Keratinocyte (primary cell): Measurements from ENCODE around the gene PARD3. TPM values are rescaled to one million over a fixed set of nuclear protein-coding genes. Genes with fewer than 3 reads are reported as not detected.

Experiments
- DNase-seq: peaks from one replicate; pipeline ENCODE4 v3.0.0-alpha.2; 2011; ENCODE audit warnings: low read depth, missing footprints, low spot score
- FAIRE-seq: peaks from 2 replicates; lab custom pipeline; 2011; peaks lifted over from hg19 to GRCh38; lab: Jason Lieb, UNC
- H2AFZ ChIP-seq: 2 replicates; pipeline ENCODE4 v1.6.0; 2012; ENCODE audit warnings: low read length, control low read depth, inconsistent platforms; ENCODE audit not compliant: control insufficient read depth
- H3K27ac ChIP-seq: 2 replicates; pipeline ENCODE4 v1.5.1; 2011; ENCODE audit warnings: low read length; ENCODE audit not compliant: control insufficient read depth, insufficient read depth
- H3K27me3 ChIP-seq: 3 replicates; pipeline ENCODE4 v1.6.0; 2011; ENCODE audit warnings: low read length; ENCODE audit not compliant: control insufficient read depth, insufficient read depth; ENCODE audit errors: extremely low read depth
- H3K36me3 ChIP-seq, 2 experiments: 2 replicates in 1 of 2; 3 replicates in 1 of 2; pipeline ENCODE4 v1.5.1; 2011; ENCODE audit warnings: low read length in 2 of 2, mild to moderate bottlenecking in 1 of 2; ENCODE audit not compliant: control insufficient read depth in 2 of 2, insufficient read depth in 2 of 2; ENCODE audit errors: extremely low read depth in 1 of 2
- H3K4me1 ChIP-seq: 3 replicates; pipeline ENCODE4 v1.5.1; 2011; ENCODE audit warnings: low read length; ENCODE audit not compliant: control insufficient read depth, insufficient read depth; ENCODE audit errors: extremely low read depth
- H3K4me2 ChIP-seq: 3 replicates; pipeline ENCODE4 v1.6.0; 2011; ENCODE audit warnings: low read depth, low read length; ENCODE audit not compliant: control insufficient read depth, insufficient read depth; ENCODE audit errors: extremely low read depth
- H3K4me3 ChIP-seq, 3 experiments: fragments of 200-600 bp in 1 of 3; sonication (generic) in 1 of 3; 2 replicates in 2 of 3; 3 replicates in 1 of 3; pipeline ENCODE4 v1.5.1; 2011 to 2016; ENCODE audit warnings: low read length in 3 of 3, mild to moderate bottlenecking in 3 of 3, control low read depth in 2 of 3, inconsistent platforms in 1 of 3, low read depth in 1 of 3, mixed read lengths in 1 of 3, mixed run types in 1 of 3, moderate library complexity in 1 of 3; ENCODE audit not compliant: control insufficient read depth in 2 of 3, insufficient read depth in 2 of 3; ENCODE audit errors: extremely low read depth in 1 of 3
- H3K79me2 ChIP-seq: 2 replicates; pipeline ENCODE4 v1.6.0; 2012; ENCODE audit warnings: low read length; ENCODE audit not compliant: control insufficient read depth, insufficient read depth
- H3K9ac ChIP-seq: 3 replicates; pipeline ENCODE4 v1.6.0; 2011; ENCODE audit warnings: low read length; ENCODE audit not compliant: control insufficient read depth, insufficient read depth; ENCODE audit errors: extremely low read depth
- H3K9me1 ChIP-seq: 3 replicates; pipeline ENCODE4 v1.6.0; 2011; ENCODE audit warnings: low read length; ENCODE audit not compliant: control insufficient read depth, insufficient read depth; ENCODE audit errors: extremely low read depth
- H3K9me3 ChIP-seq: 2 replicates; pipeline ENCODE4 v1.5.1; 2012; ENCODE audit warnings: low read depth, low read length; ENCODE audit not compliant: control insufficient read depth
- H4K20me1 ChIP-seq: 3 replicates; pipeline ENCODE4 v1.6.0; 2011; ENCODE audit warnings: low read length; ENCODE audit not compliant: control insufficient read depth, insufficient read depth; ENCODE audit errors: extremely low read depth
- EZH2 ChIP-seq: IDR thresholded peaks from one replicate; pipeline ENCODE4 v1.6.1; 2012; ENCODE audit warnings: inconsistent platforms, mild to moderate bottlenecking, low read length, moderate library complexity
- dilution Hi-C: fragments of 300-500 bp; cut with MboI; formaldehyde crosslinking; loops from one replicate; pipeline ENCODE4 v1.7.0; 2020; ENCODE audit warnings: low sequenced_read_pairs; ENCODE audit not compliant: extremely low pct_ligation_motif_present
- polyA plus RNA-seq, 5 experiments: library from polyadenylated mRNA; depleted of rRNA in 3 of 5; stranded (reverse) in 3 of 5; stranded (forward) in 1 of 5; unstranded in 1 of 5; fragments of >200 nt; gene quantifications; 1 replicate in 1 of 5; 2 replicates in 3 of 5; 3 replicates in 1 of 5; pipeline versions ENCODE4 v1.2.1 to v1.2.3, GENCODE V29; 2011 to 2012; ENCODE audit warnings: missing spikeins in 2 of 5, low read depth in 1 of 5, low replicate concordance in 1 of 5
- TF ChIP-seq, protein P1 (sequence below), 3 experiments: IDR thresholded peaks in 1 of 3; conservative IDR thresholded peaks in 1 of 3; optimal IDR thresholded peaks in 1 of 3; 2 replicates in 2 of 3; 3 replicates in 1 of 3; pipeline versions ENCODE3 to v1.5.1; 2011; ENCODE audit warnings: low read length in 3 of 3, mild to moderate bottlenecking in 3 of 3, moderate library complexity in 2 of 3, control low read depth in 1 of 3, inconsistent platforms in 1 of 3; ENCODE audit not compliant: insufficient read depth in 2 of 3; ENCODE audit errors: extremely low read depth in 1 of 3

PARD3 gene
- polyA plus RNA-seq, 1 donor (not counting 4 experiments of a cell fraction or from before 2014, with no cell fraction given) = 46.4 TPM

DNA sequence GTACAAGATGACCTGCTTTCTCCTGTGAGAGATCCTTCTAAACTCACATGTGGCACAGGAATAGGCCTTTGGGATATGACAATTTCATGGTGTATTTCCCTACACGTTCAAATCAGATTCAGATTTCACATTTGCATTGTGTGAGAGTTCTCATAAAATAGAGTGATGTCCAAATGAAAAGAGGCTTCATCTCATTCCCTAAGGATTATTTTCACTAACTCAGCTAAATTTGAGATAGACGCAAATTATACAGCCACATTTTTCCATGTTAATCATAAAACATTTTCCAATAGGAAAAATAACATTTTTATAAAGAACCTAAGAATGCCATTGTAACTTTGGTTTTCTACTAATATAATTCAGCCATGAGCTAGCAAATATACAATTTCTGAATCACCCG, 35.5 kb upstream of the PARD3 start:
- FAIRE-seq (no peak), DNase-seq (no peak)
- dilution Hi-C loops = no loop called here

DNA sequence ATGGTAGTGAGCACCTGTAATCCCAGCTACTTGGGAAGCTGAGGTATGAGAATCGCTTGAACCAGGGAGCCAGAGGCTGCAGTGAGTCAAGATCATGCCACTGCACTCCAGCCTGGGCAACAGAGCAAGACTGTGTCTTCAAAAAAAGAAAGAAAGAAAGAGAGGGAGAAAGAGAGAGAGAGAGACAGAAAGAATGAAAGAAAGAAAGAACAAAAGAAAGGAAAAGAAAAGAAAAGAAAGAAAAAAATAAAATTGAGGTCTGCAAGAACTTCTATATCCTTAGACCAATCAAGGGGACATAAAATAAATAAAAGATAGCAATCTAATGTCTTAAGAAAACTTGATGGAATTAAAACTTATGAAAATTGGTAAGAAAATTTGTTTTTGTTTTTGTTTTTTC, 34.9 kb upstream of the PARD3 start:
- Histone ChIP-seq H3K27me3 (no peaks in the 10 kb centered on the region), H3K4me2 (no peak overlapping the region), H3K27ac (no peak overlapping the region), H3K36me3 (no peaks in the 10 kb centered on the region), H3K4me1 (peaks cover 5% of the 10 kb centered on the region), H2AFZ (no peak overlapping the region), H4K20me1 (no peaks in the 10 kb centered on the region), H3K9me3 (no peaks in the 10 kb centered on the region), H3K9ac (no peak overlapping the region), H3K9me1 (no peaks in the 10 kb centered on the region), H3K79me2 (no peaks in the 10 kb centered on the region), H3K4me3 (no peak overlapping the region)
- DNase-seq (no peak), FAIRE-seq (no peak)
- dilution Hi-C loops = no loop called here
- TF ChIP-seq, protein P1, sequence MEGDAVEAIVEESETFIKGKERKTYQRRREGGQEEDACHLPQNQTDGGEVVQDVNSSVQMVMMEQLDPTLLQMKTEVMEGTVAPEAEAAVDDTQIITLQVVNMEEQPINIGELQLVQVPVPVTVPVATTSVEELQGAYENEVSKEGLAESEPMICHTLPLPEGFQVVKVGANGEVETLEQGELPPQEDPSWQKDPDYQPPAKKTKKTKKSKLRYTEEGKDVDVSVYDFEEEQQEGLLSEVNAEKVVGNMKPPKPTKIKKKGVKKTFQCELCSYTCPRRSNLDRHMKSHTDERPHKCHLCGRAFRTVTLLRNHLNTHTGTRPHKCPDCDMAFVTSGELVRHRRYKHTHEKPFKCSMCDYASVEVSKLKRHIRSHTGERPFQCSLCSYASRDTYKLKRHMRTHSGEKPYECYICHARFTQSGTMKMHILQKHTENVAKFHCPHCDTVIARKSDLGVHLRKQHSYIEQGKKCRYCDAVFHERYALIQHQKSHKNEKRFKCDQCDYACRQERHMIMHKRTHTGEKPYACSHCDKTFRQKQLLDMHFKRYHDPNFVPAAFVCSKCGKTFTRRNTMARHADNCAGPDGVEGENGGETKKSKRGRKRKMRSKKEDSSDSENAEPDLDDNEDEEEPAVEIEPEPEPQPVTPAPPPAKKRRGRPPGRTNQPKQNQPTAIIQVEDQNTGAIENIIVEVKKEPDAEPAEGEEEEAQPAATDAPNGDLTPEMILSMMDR (optimal IDR thresholded peaks at IDR 0.05 in 1 of 3, IDR thresholded peaks at IDR 0.05 in 1 of 3, conservative IDR thresholded peaks at IDR 0.05 in 1 of 3; ENCODE audit: extremely low read depth in 1 of 3, insufficient read depth in 2 of 3, low read length in 3 of 3) = no peak
- TF ChIP-seq EZH2 = no peak

More for the DNA sequence above, 35.5 kb upstream of the PARD3 start:
- H3K9me3 ChIP-seq = no peaks in the 10 kb centered on the region
- no peaks in the 10 kb centered on the region for H4K20me1 ChIP-seq
- no peaks in the 10 kb centered on the region for H3K9me1 ChIP-seq
- no peak overlapping the region for H3K4me3 ChIP-seq
- no peak for TF ChIP-seq EZH2
- TF ChIP-seq, protein P1 (optimal IDR thresholded peaks at IDR 0.05 in 1 of 3, IDR thresholded peaks at IDR 0.05 in 1 of 3, conservative IDR thresholded peaks at IDR 0.05 in 1 of 3; ENCODE audit: extremely low read depth in 1 of 3, insufficient read depth in 2 of 3, low read length in 3 of 3) = no peak
- H3K27me3 ChIP-seq = no peaks in the 10 kb centered on the region
- H3K9ac ChIP-seq = no peak overlapping the region
- no peaks in the 10 kb centered on the region for H3K36me3 ChIP-seq
- no peak overlapping the region for H3K4me2 ChIP-seq
- H2AFZ ChIP-seq = no peak overlapping the region
- no peak overlapping the region for H3K27ac ChIP-seq
- peaks cover 5% of the 10 kb centered on the region for H3K4me1 ChIP-seq
- H3K79me2 ChIP-seq = no peaks in the 10 kb centered on the region
